Activated CD4-positive, CD25-positive, alpha-beta regulatory T cell (primary cell): ENCODE data around the gene CDKL1.
"Not testable (repeated sequence)": the region's sequence is repeated elsewhere in the genome, so short reads cannot be mapped to it uniquely, and the experiment has no call there.

Experiments used
- DNase-seq, 4 experiments: peaks; one replicate each; lab custom pipeline; 2025; lab: John Stamatoyannopoulos, UW

The CDKL1 gene

GRCh38 chr14:50357124-50357523, 39.6 kb downstream of the CDKL1 start:
- no peak for DNase-seq

- not testable (repeated sequence) for DNase-seq
Observed at GRCh38 chr14:50356283-50356682, 40.4 kb downstream of the CDKL1 start.

DNA sequence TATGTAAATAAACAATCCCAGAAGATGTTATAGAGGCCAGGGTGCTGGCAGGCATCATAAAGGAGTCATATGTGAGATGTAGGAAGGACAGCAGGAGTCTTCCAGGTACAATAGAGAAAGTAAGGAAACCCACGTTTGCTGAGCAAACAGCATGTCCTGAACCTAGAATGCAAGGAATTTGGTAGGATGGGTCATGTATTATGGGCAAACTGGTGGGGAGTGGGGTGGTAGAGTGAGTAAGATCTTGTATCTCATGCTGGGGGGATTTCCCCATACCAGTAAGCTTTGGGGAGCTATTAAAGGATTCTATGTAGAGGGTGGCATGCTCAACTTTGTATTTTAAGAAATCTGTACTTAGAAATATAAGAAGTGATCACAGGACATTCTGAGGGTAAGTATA, 41.0 kb downstream of the CDKL1 start:
- no peak for DNase-seq

GRCh38 chr14:50354527-50354926, 42.2 kb downstream of the CDKL1 start:
- no peak for DNase-seq

GRCh38 chr14:50353126-50353525, 43.6 kb downstream of the CDKL1 start:
- no peak for DNase-seq

GRCh38 chr14:50352584-50352983, 44.1 kb downstream of the CDKL1 start:
- DNase-seq: no peak

- no peak for DNase-seq
Observed at GRCh38 chr14:50350975-50351374, 45.7 kb downstream of the CDKL1 start.

GRCh38 chr14:50348933-50349332, 47.7 kb downstream of the CDKL1 start:
- no peak for DNase-seq

GRCh38 chr14:50347521-50347920, 49.2 kb downstream of the CDKL1 start:
- no peak for DNase-seq

DNA sequence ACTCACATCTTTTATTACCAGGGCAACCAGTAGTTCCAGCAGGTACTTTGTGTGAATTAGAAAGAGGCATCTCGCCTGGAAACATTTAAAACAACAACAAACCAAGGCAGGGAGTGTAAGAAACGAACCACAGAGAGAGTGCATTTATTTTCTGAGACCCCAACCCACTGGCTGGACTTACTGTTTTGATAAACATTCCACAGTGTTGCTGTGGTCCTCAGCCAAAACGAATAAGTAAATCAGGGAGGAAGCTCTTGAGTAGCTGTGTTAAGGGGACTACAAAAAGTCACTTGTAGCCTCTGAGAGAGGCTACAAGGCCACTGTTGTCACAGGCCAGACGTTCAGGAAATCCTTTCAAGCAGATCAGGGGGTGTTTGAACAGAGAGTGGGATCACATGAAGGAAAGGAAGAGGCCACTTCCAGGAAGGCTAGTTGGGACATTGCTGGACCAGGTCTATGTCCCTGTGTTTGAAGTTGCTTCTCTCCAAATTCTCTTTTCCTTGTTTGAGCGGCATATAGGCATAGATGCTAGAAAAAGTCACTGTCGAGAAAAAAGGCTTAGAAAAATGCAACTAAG, 50.7 kb downstream of the CDKL1 start:
- no peak for DNase-seq

GRCh38 chr14:50344876-50345563, 51.7 kb downstream of the CDKL1 start:
- DNase-seq: no peak

GRCh38 chr14:50344116-50344775, 52.4 kb downstream of the CDKL1 start:
- peak in 2 of 4 experiments; percentile 22 to 43 for DNase-seq

DNA sequence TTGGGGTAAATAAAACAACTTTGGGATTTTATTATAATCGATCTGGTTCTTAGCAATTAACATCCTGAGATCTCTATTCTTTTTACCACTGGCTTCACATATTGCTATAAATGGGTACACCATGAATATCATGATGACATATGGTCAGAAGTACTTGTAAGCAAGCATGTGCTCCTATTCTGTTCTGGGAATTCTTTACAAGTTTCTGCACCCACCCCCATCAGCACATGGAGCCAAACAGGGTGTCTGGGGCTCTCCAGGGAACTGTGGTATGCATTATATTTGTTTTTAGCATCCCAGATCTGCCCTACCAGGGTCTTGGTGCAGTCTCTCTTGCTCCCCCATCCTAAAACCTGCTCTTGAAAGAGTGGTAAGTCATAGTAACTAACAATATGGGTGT, 53.2 kb downstream of the CDKL1 start:
- no peak for DNase-seq

DNA sequence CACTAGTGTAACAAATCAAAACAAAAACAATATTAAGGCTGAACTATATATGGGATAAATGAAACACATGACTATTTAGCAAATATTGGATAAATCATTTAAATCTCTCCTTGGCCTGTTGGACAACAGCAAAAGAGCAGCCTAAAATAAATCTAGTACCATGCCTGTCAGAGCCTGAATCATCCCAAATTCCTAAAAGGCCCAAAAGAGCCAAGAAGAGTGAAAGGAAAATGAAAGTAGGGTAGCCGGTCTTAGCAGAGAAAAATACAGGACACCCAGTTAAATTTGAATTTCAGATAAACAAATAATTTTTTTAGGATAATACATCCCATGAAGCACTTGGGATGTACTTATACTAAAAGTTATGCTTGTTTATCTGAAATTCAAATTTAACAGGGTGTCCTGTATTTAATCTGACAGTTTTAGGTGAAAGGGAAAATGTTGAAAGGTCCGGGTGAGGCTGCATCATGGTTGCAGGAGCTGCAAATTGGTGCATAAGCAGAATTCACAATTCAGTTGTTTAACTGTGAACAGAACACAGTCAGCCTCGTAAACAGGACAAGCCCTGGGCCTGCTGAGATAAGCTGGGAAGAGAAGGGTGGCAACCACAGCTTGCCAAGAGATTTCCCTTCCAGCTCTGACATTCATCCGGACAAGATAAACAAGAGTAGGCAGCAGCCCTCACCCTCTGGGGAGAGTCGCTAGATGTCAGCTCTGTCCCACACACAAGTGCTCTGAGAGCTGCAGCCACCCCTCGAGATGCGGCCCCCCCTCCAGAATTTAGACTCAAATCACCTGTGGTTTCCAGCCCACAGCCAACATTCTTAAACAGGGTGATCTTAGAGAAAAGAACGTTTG, 54.2 kb downstream of the CDKL1 start:
- no peak for DNase-seq

DNA sequence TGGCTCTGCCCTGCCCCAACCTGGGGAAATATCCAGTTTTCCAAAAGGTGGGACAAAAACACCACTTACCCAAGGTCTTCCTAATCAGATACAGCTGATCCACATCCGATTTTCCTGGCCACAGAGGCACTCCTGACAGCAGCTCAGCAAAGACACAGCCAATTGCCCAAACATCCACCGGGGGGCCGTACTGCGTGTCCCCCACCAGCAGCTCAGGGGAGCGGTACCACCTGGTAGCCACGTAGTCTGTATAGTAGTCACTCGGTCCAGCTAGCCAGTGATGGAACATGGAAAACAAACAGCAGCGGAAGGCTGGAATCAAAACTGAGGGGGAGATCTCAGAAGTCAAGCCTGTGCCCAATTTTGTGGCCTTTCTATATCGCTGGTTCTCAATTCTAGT, 55.7 kb downstream of the CDKL1 start:
- DNase-seq: no peak

DNA sequence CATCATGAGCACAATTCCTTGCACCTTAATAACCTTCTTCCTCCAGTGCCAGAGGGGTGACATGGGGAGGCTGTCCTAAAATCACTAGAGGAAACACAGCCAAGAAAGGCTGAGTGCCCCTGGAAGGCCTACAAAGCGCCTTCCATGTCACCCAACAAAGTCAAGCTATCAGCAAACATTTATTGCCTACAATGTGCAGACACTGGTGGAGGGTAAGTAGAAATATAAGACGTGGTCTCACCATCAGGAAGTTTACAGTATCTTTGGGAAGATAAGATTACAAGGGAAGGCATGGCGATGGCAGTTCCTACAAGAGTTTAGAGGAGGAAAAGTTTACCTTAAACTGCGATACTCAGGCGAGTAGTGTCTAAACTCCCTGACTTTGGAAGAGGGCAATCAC, 56.6 kb downstream of the CDKL1 start:
- DNase-seq: no peak

- no peak for DNase-seq
Observed at GRCh38 chr14:50339178-50339804, 57.4 kb downstream of the CDKL1 start.

- DNase-seq: no peak
Observed at GRCh38 chr14:50338587-50338986, 58.1 kb downstream of the CDKL1 start.

GRCh38 chr14:50335989-50336824, 60.5 kb downstream of the CDKL1 start:
- no peak for DNase-seq

- no peak for DNase-seq
Observed at GRCh38 chr14:50335389-50335788, 61.3 kb downstream of the CDKL1 start.

- no peak for DNase-seq
Observed at GRCh38 chr14:50334211-50334610, 62.5 kb downstream of the CDKL1 start.
